ENCODE data around the gene SH2D3A. TPM values are rescaled to one million over a fixed set of nuclear protein-coding genes. Genes with fewer than 3 reads are reported as not detected.

SH2D3A gene
- total RNA-seq, 1 donor from 2014 or later: 26.0 TPM

- intact Hi-C loops (cut with DNase I): no loop called here
- ATAC-seq (no peak), DNase-seq (no peak)
- H3K4me3 ChIP-seq: no peak overlapping the region
- no peak for TF ChIP-seq CTCF (IDR thresholded peaks at IDR 0.05)
- peaks cover 34% of the 10 kb centered on the region for H3K36me3 ChIP-seq
- no peaks in the 10 kb centered on the region for H3K9me3 ChIP-seq
- H3K27ac ChIP-seq: no peak overlapping the region
- no peaks in the 10 kb centered on the region for H3K4me1 ChIP-seq
- no peaks in the 10 kb centered on the region for H3K27me3 ChIP-seq
Measured at GRCh38 chr19:6706633-6706958, 60.6 kb downstream of the SH2D3A start.

- no peak for TF ChIP-seq CTCF (IDR thresholded peaks at IDR 0.05)
- peaks cover 30% of the 10 kb centered on the region for H3K36me3 ChIP-seq
- H3K27me3 ChIP-seq: no peaks in the 10 kb centered on the region
- no peaks in the 10 kb centered on the region for H3K4me1 ChIP-seq
- H3K9me3 ChIP-seq: no peaks in the 10 kb centered on the region
- intact Hi-C loops (cut with DNase I): no loop called here
- H3K27ac ChIP-seq: no peak overlapping the region
- H3K4me3 ChIP-seq: no peak overlapping the region
- ATAC-seq (no peak), DNase-seq (peak; percentile 46)
Measured at GRCh38 chr19:6705931-6706632, 61.2 kb downstream of the SH2D3A start.

Small RNAs within 50 kb of the gene (microRNA-seq; reads per million reads assigned to microRNA genes)
- gene MIR6791 (ENCODE audit: borderline microRNAs expressed): not detected

Other genes starting within 250 kb of the SH2D3A start
- 7.4 TPM for gene TNFSF9, start 236.4 kb downstream of the SH2D3A start, total RNA-seq
- gene CD70, start 176.3 kb downstream of the SH2D3A start, total RNA-seq: 1.7 TPM
- 4.4 TPM for gene TNFSF14, start 97.3 kb downstream of the SH2D3A start, total RNA-seq
- gene C3, start 46.8 kb downstream of the SH2D3A start, total RNA-seq: 1,129 TPM
- 81.2 TPM for gene GPR108, start 29.9 kb downstream of the SH2D3A start, total RNA-seq
- gene TRIP10, start 27.8 kb downstream of the SH2D3A start, total RNA-seq: 88.1 TPM
- 31.6 TPM for gene VAV1, start 5.3 kb upstream of the SH2D3A start, total RNA-seq
- gene ADGRE1, start 120.1 kb upstream of the SH2D3A start, total RNA-seq: 1.8 TPM

Data from upper lobe of right lung (tissue), 1 donor.